ENCODE results near the gene HERC5.
A peak's percentile ranks its signal among the peaks of the same experiment; 100 is the strongest.

HERC5 gene

GRCh38 chr4:88517825-88518224 is 60.9 kb downstream of the HERC5 start:
- no peak for DNase-seq (ENCODE audit: extremely low read depth in 1 of 2, low read depth in 1 of 2)

- no peak for DNase-seq (ENCODE audit: extremely low read depth in 1 of 2, low read depth in 1 of 2)
Observed at GRCh38 chr4:88518911-88519310, 62.0 kb downstream of the HERC5 start.

- no peak for DNase-seq (ENCODE audit: extremely low read depth in 1 of 2, low read depth in 1 of 2)
Observed at GRCh38 chr4:88522702-88523324, 65.9 kb downstream of the HERC5 start.

- DNase-seq (ENCODE audit: extremely low read depth in 1 of 2, low read depth in 1 of 2): peak in 1 of 2 donors; percentile 57
Observed at GRCh38 chr4:88523325-88524129, 66.6 kb downstream of the HERC5 start, which contains the start of gene PYURF. Gene PYURF, minus strand, starts transcription at chr4:88523776. Its CDS starts 76 bp downstream, at chr4:88523700.

GRCh38 chr4:88524171-88524570 is 67.3 kb downstream of the HERC5 start:
- DNase-seq (ENCODE audit: extremely low read depth in 1 of 2, low read depth in 1 of 2): no peak

- no peak for DNase-seq (ENCODE audit: extremely low read depth in 1 of 2, low read depth in 1 of 2)
Observed at GRCh38 chr4:88526221-88526815, 69.4 kb downstream of the HERC5 start.

GRCh38 chr4:88527787-88528186 is 70.9 kb downstream of the HERC5 start:
- no peak for DNase-seq (ENCODE audit: extremely low read depth in 1 of 2, low read depth in 1 of 2)

GRCh38 chr4:88528861-88529260 is 71.9 kb downstream of the HERC5 start:
- DNase-seq (ENCODE audit: extremely low read depth in 1 of 2, low read depth in 1 of 2): no peak

GRCh38 chr4:88531549-88531948 is 74.6 kb downstream of the HERC5 start:
- no peak for DNase-seq (ENCODE audit: extremely low read depth in 1 of 2, low read depth in 1 of 2)

GRCh38 chr4:88533088-88533790 is 76.3 kb downstream of the HERC5 start:
- DNase-seq (ENCODE audit: extremely low read depth in 1 of 2, low read depth in 1 of 2): no peak

GRCh38 chr4:88533937-88534750 is 77.2 kb downstream of the HERC5 start:
- DNase-seq (ENCODE audit: extremely low read depth in 1 of 2, low read depth in 1 of 2): no peak

- no peak for DNase-seq (ENCODE audit: extremely low read depth in 1 of 2, low read depth in 1 of 2)
Observed at GRCh38 chr4:88535090-88535755, 78.3 kb downstream of the HERC5 start.

- no peak for DNase-seq (ENCODE audit: extremely low read depth in 1 of 2, low read depth in 1 of 2)
Observed at GRCh38 chr4:88537709-88538108, 80.8 kb downstream of the HERC5 start.

GRCh38 chr4:88539322-88540068 is 82.6 kb downstream of the HERC5 start:
- DNase-seq (ENCODE audit: extremely low read depth in 1 of 2, low read depth in 1 of 2): peak in 1 of 2 donors; percentile 62

GRCh38 chr4:88549815-88550214 is 92.9 kb downstream of the HERC5 start:
- no peak for DNase-seq (ENCODE audit: extremely low read depth in 1 of 2, low read depth in 1 of 2)

All from activated CD8-positive, alpha-beta memory T cell treated with anti-CD3 and anti-CD28 coated beads for 1 hour (primary cell).